ENCODE data around the gene KCNQ2.

Gene KCNQ2

DNA sequence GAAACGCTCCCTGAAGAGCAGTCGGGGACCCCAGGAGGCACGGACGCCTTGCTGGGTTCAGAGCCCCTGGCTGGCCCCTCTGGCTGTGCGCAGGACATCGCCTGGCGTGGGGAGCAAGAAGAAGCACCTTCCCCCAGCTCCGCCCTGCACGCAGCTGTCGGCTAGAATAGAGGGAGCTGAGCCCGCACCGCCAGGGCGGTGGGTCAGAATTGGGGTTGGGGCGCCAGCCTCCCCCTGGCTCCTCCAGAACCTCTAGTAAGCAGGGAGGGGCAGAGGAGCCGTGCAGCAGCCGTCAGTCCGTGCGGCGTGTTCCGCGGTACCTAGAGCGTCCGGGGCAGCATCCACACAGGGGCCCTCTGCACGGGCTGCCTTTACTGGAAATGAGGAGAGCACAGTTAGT, 53.2 kb downstream of the KCNQ2 start:
- H3K27ac ChIP-seq, result no peak overlapping the region
- no peak for TF ChIP-seq ZFX (IDR thresholded peaks at IDR 0.05)
- TF ChIP-seq, protein P1, sequence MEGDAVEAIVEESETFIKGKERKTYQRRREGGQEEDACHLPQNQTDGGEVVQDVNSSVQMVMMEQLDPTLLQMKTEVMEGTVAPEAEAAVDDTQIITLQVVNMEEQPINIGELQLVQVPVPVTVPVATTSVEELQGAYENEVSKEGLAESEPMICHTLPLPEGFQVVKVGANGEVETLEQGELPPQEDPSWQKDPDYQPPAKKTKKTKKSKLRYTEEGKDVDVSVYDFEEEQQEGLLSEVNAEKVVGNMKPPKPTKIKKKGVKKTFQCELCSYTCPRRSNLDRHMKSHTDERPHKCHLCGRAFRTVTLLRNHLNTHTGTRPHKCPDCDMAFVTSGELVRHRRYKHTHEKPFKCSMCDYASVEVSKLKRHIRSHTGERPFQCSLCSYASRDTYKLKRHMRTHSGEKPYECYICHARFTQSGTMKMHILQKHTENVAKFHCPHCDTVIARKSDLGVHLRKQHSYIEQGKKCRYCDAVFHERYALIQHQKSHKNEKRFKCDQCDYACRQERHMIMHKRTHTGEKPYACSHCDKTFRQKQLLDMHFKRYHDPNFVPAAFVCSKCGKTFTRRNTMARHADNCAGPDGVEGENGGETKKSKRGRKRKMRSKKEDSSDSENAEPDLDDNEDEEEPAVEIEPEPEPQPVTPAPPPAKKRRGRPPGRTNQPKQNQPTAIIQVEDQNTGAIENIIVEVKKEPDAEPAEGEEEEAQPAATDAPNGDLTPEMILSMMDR (conservative IDR thresholded peaks at IDR 0.05), result no peak

DNA sequence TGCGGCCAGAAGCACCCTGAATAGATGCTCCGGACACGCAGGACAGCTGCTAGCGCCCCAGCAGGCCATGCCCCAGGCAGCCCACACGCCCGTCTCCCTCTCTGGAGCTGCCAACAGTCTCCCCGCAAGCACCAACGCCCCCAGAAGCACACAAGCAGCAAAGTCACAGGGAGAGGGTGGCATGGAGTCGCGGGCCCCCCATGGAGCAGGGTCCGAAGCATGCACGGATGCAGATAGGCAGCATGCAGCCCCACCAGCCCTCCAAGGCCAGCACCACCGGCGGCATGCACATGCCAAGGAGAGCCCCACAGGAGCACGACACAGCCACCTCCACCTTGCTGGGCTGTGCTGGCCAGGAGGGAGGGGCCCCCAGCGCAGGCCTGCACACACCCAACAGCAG, 53.8 kb downstream of the KCNQ2 start:
- H3K27ac ChIP-seq, result no peak overlapping the region
- TF ChIP-seq, protein P1 (conservative IDR thresholded peaks at IDR 0.05), result no peak
- TF ChIP-seq ZFX (IDR thresholded peaks at IDR 0.05), result no peak

DNA sequence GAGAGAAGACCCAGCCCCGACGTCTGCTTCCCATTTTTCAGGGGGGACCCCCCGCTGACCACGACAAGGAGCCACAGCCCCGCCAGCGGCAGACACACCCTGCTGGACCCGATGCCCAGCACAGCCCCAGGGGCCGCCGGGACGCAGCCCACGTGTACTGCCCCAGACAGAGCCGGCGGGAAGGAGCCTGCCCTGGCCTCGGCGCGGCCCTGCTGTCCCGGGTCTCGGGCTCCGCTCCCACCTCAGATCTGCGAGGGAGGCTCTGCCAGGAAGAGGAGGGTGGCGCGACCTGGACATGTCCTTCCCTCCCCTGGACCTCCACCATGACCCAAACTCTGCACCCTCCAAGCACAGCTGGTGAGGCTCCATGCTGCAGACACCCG, 54.7 kb downstream of the KCNQ2 start:
- H3K27ac ChIP-seq, result no peak overlapping the region
- TF ChIP-seq ZFX (IDR thresholded peaks at IDR 0.05), result no peak
- TF ChIP-seq, protein P1 (conservative IDR thresholded peaks at IDR 0.05), result no peak

DNA sequence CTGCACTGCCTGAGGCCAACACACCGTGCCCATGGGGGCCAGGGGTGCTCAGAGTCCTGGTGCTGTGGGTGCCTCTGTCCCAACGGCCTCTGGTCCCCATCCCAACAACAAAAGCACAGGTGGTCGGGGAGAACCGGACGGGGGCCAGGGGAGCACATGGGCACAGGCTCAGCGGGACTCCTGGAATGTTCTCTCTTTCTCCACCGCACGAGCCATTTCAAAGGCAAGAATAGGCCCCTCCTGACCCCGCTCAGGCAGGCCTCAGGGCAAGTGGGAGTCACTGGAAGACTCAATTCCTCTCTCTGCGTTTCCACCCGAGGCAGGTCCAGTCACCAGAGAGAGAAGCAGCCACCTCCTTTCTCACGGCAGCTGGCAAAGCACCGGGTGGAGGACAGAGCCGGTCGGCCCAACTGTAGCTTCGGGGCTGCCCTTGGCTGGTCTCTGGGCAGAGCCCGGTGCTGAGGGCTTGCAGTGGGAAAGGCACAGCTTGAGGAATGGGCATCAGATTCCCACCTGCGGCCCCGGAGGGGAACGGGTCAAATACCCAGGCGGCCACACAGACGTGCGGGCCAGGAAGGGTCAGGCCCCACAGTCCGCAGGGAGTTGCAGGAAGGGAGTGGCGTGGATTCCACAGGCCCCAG, 55.2 kb downstream of the KCNQ2 start:
- no peak overlapping the region for H3K27ac ChIP-seq

DNA sequence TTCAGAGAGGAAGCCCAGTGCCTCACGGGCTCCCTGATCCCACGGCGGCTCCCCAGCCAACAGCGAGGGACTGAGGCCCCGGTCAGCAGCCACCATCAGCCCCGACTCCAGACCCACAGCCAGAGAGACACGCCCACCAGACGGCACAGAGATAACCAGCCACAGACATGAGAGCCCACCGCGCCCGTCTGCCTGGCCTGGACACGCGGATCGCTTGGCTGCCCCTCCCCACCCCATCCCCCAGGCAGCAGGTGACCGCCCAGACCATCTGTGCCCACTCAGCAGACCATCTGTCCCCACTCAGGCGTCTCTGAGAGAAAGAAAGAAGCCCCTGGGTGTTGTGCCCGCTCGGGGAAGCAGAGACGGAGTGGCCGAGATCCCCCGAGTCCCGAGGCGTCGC, 55.8 kb downstream of the KCNQ2 start:
- H3K27ac ChIP-seq, result no peak overlapping the region

More for the DNA sequence above, 55.2 kb downstream of the KCNQ2 start:
- TF ChIP-seq, protein P1 (conservative IDR thresholded peaks at IDR 0.05), result no peak
- no peak for TF ChIP-seq ZFX (IDR thresholded peaks at IDR 0.05)

DNA sequence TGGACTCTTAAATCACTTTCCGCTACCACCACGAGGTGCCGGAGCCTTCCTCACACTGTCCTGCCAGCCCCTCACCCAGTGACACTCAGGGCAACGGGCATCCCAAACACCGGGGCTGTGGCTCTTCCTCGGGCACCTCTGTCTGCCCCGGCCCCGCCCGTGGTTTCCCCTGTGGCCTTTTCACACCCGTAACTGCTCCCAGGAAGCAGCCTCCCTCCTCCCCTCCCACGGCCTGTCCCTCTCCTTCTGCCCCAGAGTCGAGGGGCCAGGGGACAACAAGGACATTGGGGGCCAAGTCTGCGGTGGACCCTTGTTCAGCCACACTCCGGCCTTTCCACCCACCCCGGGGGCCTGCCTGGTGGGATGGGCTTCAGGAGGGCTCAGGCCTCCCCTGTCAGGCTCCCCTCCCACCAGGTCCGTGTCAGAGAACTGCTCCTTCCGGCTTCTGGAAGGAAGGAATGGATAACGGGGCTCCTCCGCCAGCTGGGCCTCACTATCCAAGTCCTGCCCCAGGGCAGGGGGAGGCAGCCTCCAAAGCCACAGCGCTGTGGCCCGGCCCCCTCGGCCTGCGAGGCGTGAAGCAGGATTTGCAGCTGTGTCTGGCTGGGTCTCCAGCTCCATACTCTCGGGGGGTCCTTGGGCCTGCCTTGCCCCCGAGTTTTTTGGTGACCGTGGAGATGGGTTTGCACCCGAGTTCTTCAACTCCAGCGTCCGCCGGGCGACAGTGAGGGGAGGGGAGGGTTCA, 56.6 kb downstream of the KCNQ2 start:
- TF ChIP-seq, protein P1 (conservative IDR thresholded peaks at IDR 0.05), result no peak
- TF ChIP-seq ZFX (IDR thresholded peaks at IDR 0.05), result no peak
- H3K27ac ChIP-seq, result no peak overlapping the region

More for the DNA sequence above, 55.8 kb downstream of the KCNQ2 start:
- no peak for TF ChIP-seq ZFX (IDR thresholded peaks at IDR 0.05)
- TF ChIP-seq, protein P1 (conservative IDR thresholded peaks at IDR 0.05), result no peak

DNA sequence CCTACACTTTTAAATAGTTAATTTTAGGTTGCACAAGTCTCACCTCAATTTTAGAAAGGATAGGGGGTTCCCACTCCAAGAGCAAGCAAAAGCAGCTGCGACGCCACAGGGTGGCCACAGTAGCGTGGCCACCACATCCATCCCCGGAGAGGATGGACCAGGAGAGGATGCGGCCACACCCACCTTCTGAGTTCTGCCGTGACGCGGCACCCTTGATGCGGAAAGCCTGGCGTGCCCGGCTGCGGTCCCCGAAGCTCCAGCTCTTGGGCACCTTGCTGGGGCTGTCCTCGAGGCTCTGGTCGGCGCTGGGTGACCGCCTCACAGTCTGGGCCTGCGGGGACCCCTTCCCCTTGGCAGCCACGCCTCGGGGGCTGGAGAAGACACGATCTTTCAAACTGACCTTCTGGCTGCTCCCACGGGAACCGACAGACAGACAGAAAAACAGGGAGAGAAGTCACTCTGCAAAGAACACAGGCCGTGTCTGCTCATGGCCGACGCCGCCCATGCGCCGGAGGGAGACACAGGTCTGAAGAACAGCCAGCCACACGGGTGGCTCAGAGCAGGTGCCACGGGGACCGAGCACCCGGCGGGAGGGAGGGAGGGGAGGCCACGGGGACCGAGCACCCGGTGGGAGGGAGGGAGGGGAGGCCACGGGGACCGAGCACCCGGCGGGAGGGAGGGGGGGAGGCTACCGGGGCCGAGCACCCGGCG, 57.6 kb downstream of the KCNQ2 start:
- no peak overlapping the region for H3K27ac ChIP-seq
- TF ChIP-seq, protein P1 (conservative IDR thresholded peaks at IDR 0.05), result no peak
- no peak for TF ChIP-seq ZFX (IDR thresholded peaks at IDR 0.05)
